Activated T-helper 17 cell treated with anti-CD3 and anti-CD28 coated beads, Interleukin-2, amount 50 U/mL, for 72 hours (primary cell): Measurements from ENCODE around the gene ALS2CL. TPM values are rescaled to one million over a fixed set of nuclear protein-coding genes. Genes with fewer than 3 reads are reported as not detected.
A peak's percentile ranks its signal among the peaks of the same experiment; 100 is the strongest.

Experiments used
- ATAC-seq: fragments of 150-1000 bp; cut with Tn5 transposase; replicated peaks from 2 replicates; pipeline ENCODE4 v1.10.0; 2021; ENCODE audit warnings: mild to moderate bottlenecking, moderate library complexity
- H3K27ac Mint-ChIP-seq: one replicate; pipeline ENCODE4 v1.8.0; 2022; ENCODE audit warnings: mixed read lengths
- H3K27me3 Mint-ChIP-seq: one replicate; pipeline ENCODE4 v1.8.0; 2022; ENCODE audit warnings: mixed read lengths
- H3K36me3 Mint-ChIP-seq: one replicate; pipeline ENCODE4 v1.8.0; 2022; ENCODE audit warnings: low read depth, mild to moderate bottlenecking, mixed read lengths
- H3K4me1 Mint-ChIP-seq: one replicate; pipeline ENCODE4 v1.8.0; 2022; ENCODE audit warnings: mixed read lengths
- H3K4me3 Mint-ChIP-seq: one replicate; pipeline ENCODE4 v1.8.0; 2022; ENCODE audit warnings: mild to moderate bottlenecking, mixed read lengths
- H3K9me3 Mint-ChIP-seq: one replicate; pipeline ENCODE4 v1.8.0; 2022; ENCODE audit warnings: mixed read lengths
- total RNA-seq, 2 donors: library from RNA; stranded (reverse); gene quantifications; one replicate each; pipeline ENCODE4 v1.2.3, GENCODE V29; 2022

Gene ALS2CL
- total RNA-seq, 2 donors from 2014 or later = 0.69 to 5.2 TPM

GRCh38 chr3:46681856-46682540 is 11.5 kb downstream of the ALS2CL start:
- Mint-ChIP-seq H3K36me3 (no peaks in the 10 kb centered on the region), H3K4me1 (no peaks in the 10 kb centered on the region), H3K27me3 (no peaks in the 10 kb centered on the region), H3K9me3 (no peaks in the 10 kb centered on the region), H3K4me3 (no peak overlapping the region), H3K27ac (no peak overlapping the region)
- ATAC-seq = no peak

- no peak for ATAC-seq
- Mint-ChIP-seq H3K27ac (no peak overlapping the region), H3K27me3 (no peaks in the 10 kb centered on the region), H3K4me1 (no peaks in the 10 kb centered on the region), H3K9me3 (no peaks in the 10 kb centered on the region), H3K36me3 (no peaks in the 10 kb centered on the region), H3K4me3 (no peak overlapping the region)
Measured at GRCh38 chr3:46681387-46681786, 12.1 kb downstream of the ALS2CL start.

DNA sequence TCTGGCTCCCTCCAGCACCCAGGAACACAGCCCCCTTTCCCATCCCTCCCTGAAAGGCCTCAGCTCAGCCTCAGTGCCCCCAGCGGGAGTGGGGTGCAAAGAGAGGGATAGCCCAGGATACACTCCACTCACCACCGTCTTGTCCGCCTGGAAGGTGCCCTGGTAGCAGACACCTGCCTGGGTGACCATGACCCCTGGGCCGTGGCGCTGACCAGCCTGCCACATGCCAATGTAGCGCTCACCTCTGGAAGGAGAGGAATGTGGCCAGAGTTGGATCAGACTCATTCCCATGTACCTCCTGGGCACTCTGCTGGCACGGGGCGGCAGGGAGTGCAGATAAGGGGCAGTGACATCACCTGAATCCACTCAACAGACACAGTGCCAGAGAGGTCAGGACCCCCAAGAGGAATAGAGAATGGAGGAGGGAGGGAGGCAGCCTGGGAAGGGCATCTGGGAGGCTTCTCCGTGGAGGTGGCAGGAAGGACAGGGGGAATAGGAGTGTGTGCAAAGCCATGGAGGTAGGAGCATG is 13.1 kb downstream of the ALS2CL start:
- Mint-ChIP-seq H3K27me3 (no peaks in the 10 kb centered on the region), H3K4me1 (no peaks in the 10 kb centered on the region), H3K27ac (peak overlapping the region; percentile 13), H3K9me3 (no peaks in the 10 kb centered on the region), H3K4me3 (no peak overlapping the region), H3K36me3 (no peaks in the 10 kb centered on the region)
- no peak for ATAC-seq

GRCh38 chr3:46679681-46680080 is 13.8 kb downstream of the ALS2CL start:
- ATAC-seq = no peak
- Mint-ChIP-seq H3K4me1 (no peaks in the 10 kb centered on the region), H3K27me3 (no peaks in the 10 kb centered on the region), H3K36me3 (no peaks in the 10 kb centered on the region), H3K27ac (peak overlapping the region; percentile 49), H3K9me3 (no peaks in the 10 kb centered on the region), H3K4me3 (no peak overlapping the region)

GRCh38 chr3:46678280-46678679 is 15.2 kb downstream of the ALS2CL start:
- Mint-ChIP-seq H3K9me3 (no peaks in the 10 kb centered on the region), H3K4me1 (no peaks in the 10 kb centered on the region), H3K27ac (no peak overlapping the region), H3K27me3 (no peaks in the 10 kb centered on the region), H3K4me3 (no peak overlapping the region), H3K36me3 (no peaks in the 10 kb centered on the region)
- ATAC-seq = no peak

GRCh38 chr3:46677411-46677726 is 16.1 kb downstream of the ALS2CL start:
- Mint-ChIP-seq H3K9me3 (no peaks in the 10 kb centered on the region), H3K4me1 (no peaks in the 10 kb centered on the region), H3K27me3 (no peaks in the 10 kb centered on the region), H3K36me3 (no peaks in the 10 kb centered on the region), H3K27ac (no peak overlapping the region), H3K4me3 (no peak overlapping the region)
- ATAC-seq = no peak

GRCh38 chr3:46676601-46677410 is 16.7 kb downstream of the ALS2CL start:
- ATAC-seq = no peak
- H3K27ac Mint-ChIP-seq = no peak overlapping the region
- no peak overlapping the region for H3K4me3 Mint-ChIP-seq
- no peaks in the 10 kb centered on the region for H3K36me3 Mint-ChIP-seq
- H3K27me3 Mint-ChIP-seq = no peaks in the 10 kb centered on the region
- H3K4me1 Mint-ChIP-seq = no peaks in the 10 kb centered on the region
- no peaks in the 10 kb centered on the region for H3K9me3 Mint-ChIP-seq

- Mint-ChIP-seq H3K27ac (no peak overlapping the region), H3K27me3 (no peaks in the 10 kb centered on the region), H3K4me1 (no peaks in the 10 kb centered on the region), H3K36me3 (no peaks in the 10 kb centered on the region), H3K4me3 (no peak overlapping the region), H3K9me3 (no peaks in the 10 kb centered on the region)
- ATAC-seq = no peak
Measured at GRCh38 chr3:46675843-46676567, 17.5 kb downstream of the ALS2CL start.

DNA sequence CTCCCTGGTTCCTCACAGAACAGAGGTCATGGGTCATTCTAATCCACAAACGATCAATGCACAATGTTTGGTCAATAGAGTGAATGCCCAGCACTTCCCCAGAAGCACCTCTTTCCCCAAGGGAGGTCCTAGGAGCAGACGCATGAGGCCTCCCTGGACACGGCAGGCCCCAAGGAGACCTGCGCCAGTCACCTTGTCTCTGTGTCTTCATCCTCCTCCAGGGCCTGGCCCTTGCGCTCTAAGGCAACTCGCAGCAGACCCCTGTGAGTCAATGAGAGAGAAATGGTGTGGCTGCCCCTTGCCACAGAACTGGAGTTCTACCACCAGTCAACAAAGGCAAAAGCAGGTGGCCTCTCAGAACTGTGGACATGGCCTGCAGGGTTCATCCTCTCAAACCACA is 18.1 kb downstream of the ALS2CL start:
- Mint-ChIP-seq H3K27ac (no peak overlapping the region), H3K4me1 (no peaks in the 10 kb centered on the region), H3K36me3 (no peaks in the 10 kb centered on the region), H3K4me3 (no peak overlapping the region), H3K9me3 (no peaks in the 10 kb centered on the region), H3K27me3 (no peaks in the 10 kb centered on the region)
- ATAC-seq = no peak

DNA sequence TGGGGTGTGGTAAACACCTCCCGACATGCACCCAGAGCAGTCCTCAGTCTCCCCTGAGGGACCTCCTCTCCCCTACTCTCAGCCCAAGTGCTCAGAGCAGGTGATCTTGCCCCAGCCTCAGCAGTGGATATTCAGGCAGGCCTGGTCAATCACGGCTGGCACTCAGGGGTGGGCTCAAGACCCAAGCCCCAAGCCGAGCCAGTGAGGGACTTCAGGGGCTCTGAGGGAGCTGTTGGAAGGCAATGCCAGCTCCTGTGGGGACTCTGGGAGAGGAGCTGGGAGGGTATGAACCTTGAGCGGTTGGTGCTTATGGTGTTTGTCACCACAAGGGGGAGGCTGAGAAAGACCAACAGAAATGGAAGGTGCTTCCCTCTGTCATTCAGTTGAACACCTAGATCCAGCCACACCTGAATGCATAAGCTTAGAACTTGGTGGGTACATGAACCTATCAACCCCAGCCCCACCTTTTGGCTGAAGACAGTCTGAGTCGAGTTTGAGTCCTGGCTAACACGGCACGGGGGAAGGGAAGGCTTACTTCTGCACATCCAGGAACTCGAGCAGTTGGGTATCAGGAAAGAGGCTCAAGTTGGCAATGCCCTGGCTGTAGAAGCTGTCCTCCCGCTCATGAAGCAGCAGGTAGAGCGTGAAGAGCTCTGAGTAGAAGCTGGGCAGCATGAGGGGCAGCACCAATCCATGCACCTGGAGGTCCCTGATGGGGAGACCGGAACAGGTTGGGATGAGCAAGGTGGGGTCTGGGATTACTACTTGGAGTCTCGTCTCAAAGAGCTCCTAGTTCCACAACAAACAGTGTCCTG is 19.2 kb downstream of the ALS2CL start:
- no peaks in the 10 kb centered on the region for H3K4me1 Mint-ChIP-seq
- H3K4me3 Mint-ChIP-seq = no peak overlapping the region
- no peaks in the 10 kb centered on the region for H3K9me3 Mint-ChIP-seq
- H3K27me3 Mint-ChIP-seq = no peaks in the 10 kb centered on the region
- H3K27ac Mint-ChIP-seq = no peak overlapping the region
- no peak for ATAC-seq
- no peaks in the 10 kb centered on the region for H3K36me3 Mint-ChIP-seq

DNA sequence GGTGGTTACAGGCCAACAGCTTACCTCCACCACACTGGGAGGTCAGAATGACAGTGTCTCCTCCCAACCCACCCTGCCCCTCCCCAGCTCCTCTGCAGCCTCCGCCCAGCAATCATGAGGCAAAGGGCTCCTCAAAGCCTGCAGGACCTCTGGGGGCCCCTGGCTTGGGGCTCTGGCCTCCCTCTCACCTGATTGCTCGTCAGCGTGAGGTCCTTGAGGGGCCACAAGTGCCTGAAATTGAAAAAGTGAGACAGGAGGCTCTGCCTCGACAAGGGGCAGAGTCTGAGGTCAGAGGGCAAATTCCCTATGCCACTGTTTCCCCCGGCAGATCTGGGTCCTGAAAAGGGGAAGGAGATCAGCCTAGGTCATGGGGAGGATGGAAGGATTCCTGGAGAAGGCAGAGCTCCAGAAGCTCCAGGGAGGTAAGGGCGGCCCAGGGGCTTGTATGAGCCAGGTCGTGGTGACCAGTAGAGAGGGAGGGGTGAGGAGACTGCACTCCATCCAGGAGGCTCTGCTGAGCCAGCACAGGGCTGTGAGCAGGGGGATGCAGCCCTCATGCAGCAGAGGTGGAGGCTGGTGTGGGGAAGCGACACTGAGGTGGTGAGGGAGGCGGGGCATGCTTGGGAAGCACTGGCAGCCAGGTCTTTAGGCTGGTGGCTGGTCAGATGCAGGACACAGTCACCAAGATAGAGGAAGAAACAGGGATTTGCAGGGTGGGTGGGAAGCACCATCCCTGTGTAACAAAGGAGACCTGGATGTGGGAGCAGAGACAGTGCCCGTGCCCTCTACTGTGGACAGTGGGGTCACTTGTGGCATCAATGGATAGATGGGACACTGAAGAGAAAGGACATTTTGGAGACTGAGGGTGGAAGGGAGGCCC is 20.1 kb downstream of the ALS2CL start:
- H3K9me3 Mint-ChIP-seq = no peaks in the 10 kb centered on the region
- H3K27ac Mint-ChIP-seq = no peak overlapping the region
- H3K36me3 Mint-ChIP-seq = no peaks in the 10 kb centered on the region
- H3K4me1 Mint-ChIP-seq = no peaks in the 10 kb centered on the region
- no peak overlapping the region for H3K4me3 Mint-ChIP-seq
- no peak for ATAC-seq
- H3K27me3 Mint-ChIP-seq = no peaks in the 10 kb centered on the region

GRCh38 chr3:46672349-46672695 is 21.2 kb downstream of the ALS2CL start:
- H3K4me3 Mint-ChIP-seq = no peak overlapping the region
- no peak overlapping the region for H3K27ac Mint-ChIP-seq
- no peaks in the 10 kb centered on the region for H3K4me1 Mint-ChIP-seq
- no peaks in the 10 kb centered on the region for H3K27me3 Mint-ChIP-seq
- ATAC-seq = no peak
- H3K9me3 Mint-ChIP-seq = no peaks in the 10 kb centered on the region
- no peaks in the 10 kb centered on the region for H3K36me3 Mint-ChIP-seq

DNA sequence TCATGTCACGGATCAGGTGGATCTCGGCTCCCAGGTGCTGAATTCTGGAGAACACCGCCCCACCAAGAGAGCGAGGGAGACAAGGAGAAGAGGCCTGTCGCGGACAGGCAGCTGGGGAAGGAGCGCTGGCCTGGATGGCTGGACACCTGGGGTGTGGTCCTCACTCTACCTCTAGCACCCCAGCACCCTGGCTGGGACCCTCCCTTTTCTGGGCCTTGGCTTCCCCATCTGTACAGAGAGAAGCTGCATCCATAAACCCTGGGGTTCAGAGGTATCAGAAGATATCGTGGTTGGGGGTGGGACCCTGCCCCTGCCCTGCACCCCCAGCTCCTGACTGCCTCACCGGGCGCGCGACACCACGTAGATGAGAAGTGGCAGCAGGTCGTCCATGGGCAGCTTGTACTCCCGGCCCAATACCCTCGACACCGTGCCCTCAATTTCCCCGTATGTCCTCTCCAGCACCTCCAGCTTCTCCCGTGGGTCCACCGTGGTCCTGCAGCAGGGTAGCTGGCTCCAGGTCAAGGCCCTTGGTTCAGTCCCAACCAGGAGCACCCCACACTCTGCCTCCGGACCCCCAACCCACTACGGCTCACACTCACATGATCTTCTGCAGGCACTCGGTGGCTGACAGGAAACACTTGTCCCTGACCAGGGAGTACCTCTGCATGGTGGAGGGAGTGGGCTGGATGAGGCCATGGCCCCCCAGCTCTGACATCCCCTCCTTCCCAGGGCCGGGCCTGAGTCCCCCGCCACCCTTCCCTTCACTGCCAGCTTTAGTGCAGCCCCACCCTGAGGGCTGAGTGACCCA is 21.7 kb downstream of the ALS2CL start:
- Mint-ChIP-seq H3K36me3 (no peaks in the 10 kb centered on the region), H3K4me1 (no peaks in the 10 kb centered on the region), H3K4me3 (no peak overlapping the region), H3K27ac (peak overlapping the region; percentile 22), H3K9me3 (no peaks in the 10 kb centered on the region), H3K27me3 (no peaks in the 10 kb centered on the region)
- no peak for ATAC-seq
